ENCODE data around the gene AGBL4. TPM values are rescaled to one million over a fixed set of nuclear protein-coding genes. Genes with fewer than 3 reads are reported as not detected.

Gene AGBL4
- total and polyA plus RNA-seq, 11 donors = 0.40 to 1.4 (median 0.54) TPM; not detected in 3

- H3K36me3 ChIP-seq = no peaks in the 10 kb centered on the region
- DNase-seq (no peak), ATAC-seq (no peak)
- no peaks in the 10 kb centered on the region for H3K27me3 ChIP-seq
- H3K27ac ChIP-seq = no peak overlapping the region
- intact Hi-C loops (cut with DNase I) = no loop called here
- no peaks in the 10 kb centered on the region for H3K9me3 ChIP-seq
- no peak overlapping the region for H3K4me3 ChIP-seq
- TF ChIP-seq POLR2A (IDR thresholded peaks at IDR 0.05) (no peak), CTCF (IDR thresholded peaks at IDR 0.05) (no peak)
- no peaks in the 10 kb centered on the region for H3K4me1 ChIP-seq
- WGBS, 4 donors = 84 to 90% (median 88%) methylated on average over 7 of the region's 7 CpGs
Measured at GRCh38 chr1:49045371-49045770, 978.4 kb downstream of the AGBL4 start.

GRCh38 chr1:49036700-49037099 is 987.1 kb downstream of the AGBL4 start:
- Histone ChIP-seq H3K9me3 (no peaks in the 10 kb centered on the region), H3K36me3 (no peaks in the 10 kb centered on the region), H3K27ac (no peak overlapping the region), H3K4me1 (no peaks in the 10 kb centered on the region), H3K27me3 (no peaks in the 10 kb centered on the region), H3K4me3 (no peak overlapping the region)
- DNase-seq (no peak), ATAC-seq (no peak)
- intact Hi-C loops (cut with DNase I) = no loop called here
- 61 to 64% (median 62%) methylated on average over 4 of the region's 4 CpGs for WGBS, 4 donors
- no peak for TF ChIP-seq POLR2A (IDR thresholded peaks at IDR 0.05)
- TF ChIP-seq CTCF (IDR thresholded peaks at IDR 0.05) = no peak

GRCh38 chr1:49028396-49028795 is 995.4 kb downstream of the AGBL4 start:
- 68 to 80% (median 79%) methylated on average over 1 of the region's 1 CpG for WGBS, 4 donors
- Histone ChIP-seq H3K27me3 (no peaks in the 10 kb centered on the region), H3K27ac (no peak overlapping the region), H3K36me3 (no peaks in the 10 kb centered on the region), H3K4me1 (no peaks in the 10 kb centered on the region), H3K4me3 (no peak overlapping the region), H3K9me3 (peaks cover 0 to 17% (median 0%) of the 10 kb centered on the region in 12 donors)
- TF ChIP-seq CTCF (IDR thresholded peaks at IDR 0.05) (no peak), POLR2A (IDR thresholded peaks at IDR 0.05) (no peak)
- ATAC-seq (no peak), DNase-seq (no peak)
- intact Hi-C loops (cut with DNase I) = no loop called here

- H3K9me3 ChIP-seq = peaks cover 0 to 19% (median 0%) of the 10 kb centered on the region in 12 donors
- ATAC-seq (no peak), DNase-seq (no peak)
- H3K4me1 ChIP-seq = no peaks in the 10 kb centered on the region
- H3K4me3 ChIP-seq = no peak overlapping the region
- peaks cover 0 to 4% (median 0%) of the 10 kb centered on the region in 9 donors for H3K27me3 ChIP-seq
- intact Hi-C loops (cut with DNase I) = no loop called here
- TF ChIP-seq CTCF (IDR thresholded peaks at IDR 0.05) (no peak), POLR2A (IDR thresholded peaks at IDR 0.05) (no peak)
- WGBS, 4 donors = 81 to 89% (median 87%) methylated on average over 1 of the region's 1 CpG
- H3K36me3 ChIP-seq = no peaks in the 10 kb centered on the region
- H3K27ac ChIP-seq = no peak overlapping the region
Measured at GRCh38 chr1:49026230-49026811, 997.4 kb downstream of the AGBL4 start.

Measured in heart left ventricle (tissue), 16 donors.